K562 (cell line): ENCODE data around the gene SSR2. TPM values are rescaled to one million over a fixed set of nuclear protein-coding genes. Genes with fewer than 3 reads are reported as not detected.

Experiments used
- ATAC-seq: fragments of 200-7000 bp; cut with Tn5 transposase; 3 replicates; pipeline ENCODE4 v1.9.1; 2020; ENCODE audit warnings: moderate library complexity
- BruUV-seq: library from RNA; stranded (reverse); fragments of 400-500 nt; replicated peaks from 2 replicates; lab custom pipeline; 2021; lab: Mats Ljungman, UMichigan
- CTCF ChIA-PET: fragments of 300-600 bp; formaldehyde crosslinking; extraction: SDS; loops from one replicate; lab custom pipeline; 2021; ENCODE audit warnings: low intra/inter-chr PET ratio; lab: Yijun Ruan, JAX
- POLR2A ChIA-PET: fragments of 300-600, 350-650 bp; sonication (Branson Sonifier 250); formaldehyde crosslinking; extraction: SDS; loops from one replicate; lab custom pipeline; 2021; ENCODE audit warnings: antibody characterized with exemption, inconsistent platforms; lab: Yijun Ruan, JAX
- DNase-seq, 4 experiments: peaks; one replicate each; pipeline versions ENCODE4 v3.0.0 to v3.0.0-alpha.2; 2011 to 2018; ENCODE audit warnings: low spot score in 3 of 4, mixed read lengths in 3 of 4; ENCODE audit errors: extremely low read depth in 1 of 4
- FAIRE-seq: peaks from 2 replicates; lab custom pipeline; 2011; peaks lifted over from hg19 to GRCh38; lab: Jason Lieb, UNC
- H2AFZ ChIP-seq: 2 replicates; pipeline ENCODE4 v1.6.0; 2011; ENCODE audit warnings: low read depth, low read length, control low read depth, inconsistent platforms
- H3K27ac ChIP-seq: fragments of 200-600 bp; 3 replicates; pipeline ENCODE4 v1.8.0; 2011; ENCODE audit warnings: low read depth, mild to moderate bottlenecking, control low read depth, inconsistent platforms, low read length, moderate library complexity, mixed read lengths; ENCODE audit errors: extremely low read depth
- H3K27me3 ChIP-seq, 2 experiments: fragments of 300-600 bp in 1 of 2; 2 replicates in 1 of 2; 3 replicates in 1 of 2; pipeline versions ENCODE4 v1.6.0 to v1.8.0; 2011; ENCODE audit warnings: inconsistent platforms in 2 of 2, low read length in 2 of 2, mild to moderate bottlenecking in 1 of 2, mixed read lengths in 1 of 2, moderate library complexity in 1 of 2; ENCODE audit not compliant: control insufficient read depth in 2 of 2, insufficient read depth in 2 of 2
- H3K36me3 ChIP-seq: fragments of 300-600 bp; 3 replicates; pipeline ENCODE4 v1.8.0; 2011; ENCODE audit warnings: mild to moderate bottlenecking, low read length, inconsistent platforms; ENCODE audit not compliant: control insufficient read depth, insufficient read depth
- H3K4me1 ChIP-seq, 2 experiments: fragments of 200-600 bp in 1 of 2; replicated peaks in 1 of 2; 2 replicates in 1 of 2; 3 replicates in 1 of 2; pipeline versions ENCODE4 v1.5.1 to v1.8.0; 2011; ENCODE audit warnings: inconsistent platforms in 2 of 2, low read length in 2 of 2, mild to moderate bottlenecking in 1 of 2, mixed read lengths in 1 of 2, moderate library complexity in 1 of 2; ENCODE audit not compliant: control insufficient read depth in 2 of 2, insufficient read depth in 2 of 2
- H3K4me2 ChIP-seq: 2 replicates; pipeline ENCODE4 v1.6.1; 2011; ENCODE audit warnings: low read length, control low read depth, inconsistent platforms, mixed read lengths; ENCODE audit not compliant: insufficient read depth
- H3K4me3 ChIP-seq: fragments of 200-600 bp; sonication (generic), shearing (Covaris generic); 2 replicates; pipeline ENCODE4 v1.5.1; 2016; ENCODE audit warnings: control low read depth, inconsistent platforms
- H3K79me2 ChIP-seq: fragments of 200-600 bp; 3 replicates; pipeline ENCODE4 v1.8.0; 2011; ENCODE audit warnings: low read length, inconsistent platforms; ENCODE audit not compliant: control insufficient read depth, insufficient read depth
- H3K9ac ChIP-seq, 2 experiments: 2 replicates each; pipeline versions ENCODE4 v1.6.0 to v1.6.1; 2011; ENCODE audit warnings: low read depth in 2 of 2, low read length in 2 of 2, control low read depth in 1 of 2, inconsistent platforms in 1 of 2, mild to moderate bottlenecking in 1 of 2, mixed read lengths in 1 of 2; ENCODE audit not compliant: insufficient read depth in 1 of 2
- H3K9me1 ChIP-seq: one replicate; pipeline ENCODE4 v1.6.0; 2011; ENCODE audit warnings: inconsistent platforms, mild to moderate bottlenecking, low read length, moderate library complexity; ENCODE audit not compliant: control insufficient read depth, insufficient read depth
- H3K9me3 ChIP-seq: replicated peaks from 2 replicates; pipeline ENCODE4 v1.5.1; 2011; ENCODE audit warnings: low read depth, low read length, inconsistent platforms; ENCODE audit not compliant: control insufficient read depth, insufficient read depth
- H4K20me1 ChIP-seq: replicated peaks from 2 replicates; pipeline ENCODE4 v1.6.1; 2011; ENCODE audit warnings: low read length, inconsistent platforms, mixed read lengths; ENCODE audit not compliant: control insufficient read depth, insufficient read depth
- BRD4 ChIP-seq: fragments of 200-600 bp; sonication (generic); IDR thresholded peaks from 2 replicates; pipeline ENCODE4 v1.6.1; 2017; ENCODE audit warnings: inconsistent platforms
- CREB5 ChIP-seq: fragments of 250-450 bp; sonication (Bioruptor Pico); IDR thresholded peaks from 2 replicates; pipeline ENCODE4 v1.5.0; 2020; ENCODE audit warnings: mild to moderate bottlenecking
- DIDO1 ChIP-seq: fragments of 450-650 bp; IDR thresholded peaks from 2 replicates; pipeline ENCODE4 v1.6.1; 2016; ENCODE audit warnings: low read depth, missing biosample characterization, missing genetic modification characterization
- ELK3 ChIP-seq: fragments of 450-650 bp; formaldehyde crosslinking; IDR thresholded peaks from 2 replicates; pipeline ENCODE4 v1.4.0; 2020; ENCODE audit warnings: mild to moderate bottlenecking
- EP400 ChIP-seq: fragments of 450-650 bp; IDR thresholded peaks from 2 replicates; pipeline ENCODE4 v1.6.1; 2017; ENCODE audit warnings: antibody characterized with exemption, mild to moderate bottlenecking, moderate library complexity
- GTF2E2 ChIP-seq: fragments of 200-800 bp; sonication (Bioruptor generic); IDR thresholded peaks from 2 replicates; pipeline ENCODE4 v1.6.1; 2016; ENCODE audit warnings: missing genetic modification characterization, missing compliant biosample characterization
- GTF2F1 ChIP-seq: IDR thresholded peaks from 2 replicates; pipeline ENCODE4 v1.6.1; 2011; ENCODE audit warnings: low read depth, low read length, improper control_type of control experiment
- HDAC1 ChIP-seq, 2 experiments: fragments of 450-650 bp; IDR thresholded peaks; 2 replicates each; pipeline ENCODE4 v1.6.1; 2016 to 2017; ENCODE audit warnings: inconsistent platforms in 1 of 2, mild to moderate bottlenecking in 1 of 2, moderate library complexity in 1 of 2
- HDGF ChIP-seq: fragments of 450-650 bp; IDR thresholded peaks from 2 replicates; pipeline ENCODE4 v1.6.1; 2016
- HLTF ChIP-seq: fragments of 450-650 bp; IDR thresholded peaks from 2 replicates; pipeline ENCODE4 v1.6.1; 2016
- KDM1A ChIP-seq, 2 experiments: fragments of 450-650 bp; IDR thresholded peaks; 2 replicates each; pipeline ENCODE4 v1.6.1; 2016; ENCODE audit warnings: mild to moderate bottlenecking in 2 of 2
- KLF1 ChIP-seq: fragments of 450-650 bp; IDR thresholded peaks from 2 replicates; pipeline ENCODE4 v1.6.1; 2016; ENCODE audit warnings: missing genetic modification characterization, missing compliant biosample characterization
- MLLT1 ChIP-seq, 2 experiments: fragments of 450-650 bp; IDR thresholded peaks; 2 replicates each; pipeline ENCODE4 v1.6.1; 2016
- RAD51 ChIP-seq: fragments of 450-650 bp; IDR thresholded peaks from 2 replicates; pipeline ENCODE4 v1.7.1; 2016; ENCODE audit warnings: low read depth, mild to moderate bottlenecking, borderline replicate concordance
- RBM15 ChIP-seq: fragments of 200-400 bp; formaldehyde crosslinking; IDR thresholded peaks from 2 replicates; pipeline ENCODE4 v1.6.1; 2018; ENCODE audit warnings: mild to moderate bottlenecking, low read length, moderate library complexity; ENCODE audit not compliant: insufficient read depth
- RUNX1 ChIP-seq: sonication (generic); IDR thresholded peaks from 2 replicates; pipeline ENCODE4 v1.6.1; 2016; ENCODE audit warnings: antibody characterized with exemption, low read depth
- ZBTB8A ChIP-seq: fragments of 450-650 bp; IDR thresholded peaks from 2 replicates; pipeline ENCODE4 v1.6.1; 2018; ENCODE audit warnings: mild to moderate bottlenecking, moderate library complexity; ENCODE audit not compliant: partially characterized antibody
- ZFP36 ChIP-seq: fragments of 150-350 bp; IDR thresholded peaks from 2 replicates; pipeline ENCODE4 v1.6.1; 2018; ENCODE audit warnings: low read length, low read depth; ENCODE audit not compliant: partially characterized antibody
- ZFX ChIP-seq: sonication (generic); formaldehyde crosslinking; IDR thresholded peaks from 2 replicates; pipeline ENCODE4 v1.8.0; 2022; ENCODE audit warnings: mild to moderate bottlenecking, missing genetic modification reagents, moderate library complexity
- ZNF584 ChIP-seq: fragments of 200-800 bp; sonication (Bioruptor generic); IDR thresholded peaks from 2 replicates; pipeline ENCODE4 v1.6.1; 2016; ENCODE audit warnings: low read depth, mild to moderate bottlenecking, missing genetic modification characterization, missing compliant biosample characterization
- WGBS: fragments of 100-300 bp; shearing (Covaris generic); methylation state at CpG from one replicate; pipeline ENCODE4 v1.1.6; 2016; ENCODE audit warnings: low coverage, mixed read lengths; ENCODE audit not compliant: insufficient coverage; ENCODE audit errors: missing lambda C conversion rate; 5-methylcytosine and 5-hydroxymethylcytosine counted together
- in situ Hi-C: fragments of 300-500 bp; cut with MboI; formaldehyde crosslinking; loops from 4 replicates; pipeline ENCODE4 v1.15.0; 2018; ENCODE audit warnings: inconsistent platforms, mixed read lengths
- intact Hi-C: fragments of 100-400 bp; cut with micrococcal nuclease; formaldehyde crosslinking; loops from 2 replicates; pipeline ENCODE4 v1.14.2; 2022
- polyA plus RNA-seq, 8 experiments: library from polyadenylated mRNA; depleted of rRNA in 4 of 8; stranded (reverse) in 5 of 8; unstranded in 3 of 8; fragments of >200 nt; fragmentation: Nextera tagmentation in 2 of 8; fragmentation: Illumina TruSeq in 1 of 8; extraction: Ambion mirVana in 2 of 8; extraction: Trizol in 1 of 8; gene quantifications; 2 replicates each; pipeline versions ENCODE4 v1.2.1 to v1.2.3, GENCODE V29; 2011 to 2014; ENCODE audit warnings: inconsistent platforms in 1 of 8, missing spikeins in 1 of 8
- total RNA-seq, 7 experiments: library from RNA; depleted of rRNA in 6 of 7; stranded (reverse); fragments of >200 nt in 6 of 7; fragmentation: Illumina TruSeq in 2 of 7; extraction: Trizol in 2 of 7; gene quantifications; 2 replicates each; pipeline versions ENCODE4 v1.2.1 to v1.2.3, GENCODE V29; 2011 to 2021; ENCODE audit warnings: low replicate concordance in 1 of 7

The SSR2 gene
- total and polyA plus RNA-seq, 9 of the 15 experiments (the other 6 are each of a cell fraction or from before 2014, with no cell fraction given), result 161 to 411 (median 240) TPM

- Histone ChIP-seq H3K4me2 (peak overlapping the region; percentile 97), H3K9me3 (no peaks in the 10 kb centered on the region), H3K4me1 (peaks cover 54 to 72% of the 10 kb centered on the region in 2 experiments), H2AFZ (no peak overlapping the region), H3K9ac (peak overlapping the region; percentile 89 to 97), H3K9me1 (no peaks in the 10 kb centered on the region), H3K27me3 (no peaks in the 10 kb centered on the region), H4K20me1 (peaks cover 8% of the 10 kb centered on the region; the same call in 1 of the 2 replicates), H3K36me3 (peaks cover 29% of the 10 kb centered on the region; the same call in 2 of the 3 replicates), H3K79me2 (peaks cover 99% of the 10 kb centered on the region), H3K4me3 (peak overlapping the region; percentile 82), H3K27ac (peak overlapping the region; percentile 93)
- FAIRE-seq (no peak), DNase-seq (peak in 1 of 4 experiments; percentile 32), ATAC-seq (peak; percentile 0; the same call in 1 of the 3 replicates)
- BruUV-seq, result no TSS peak
- intact Hi-C loops, result no loop called here
- in situ Hi-C loops, result no loop called here
- POLR2A ChIA-PET, result interaction anchor here (0.6 to 8.5 kb wide), 12 partner anchors 10 to 234 kb away, joined by 3 to 50 read pairs (median 6); partner anchors contain the start of genes KHDC4 and SYT11
- CTCF ChIA-PET, result no interaction called here
- 0% methylated on average over 5 of the region's 5 CpGs for WGBS
- TF ChIP-seq ZNF584 (CRISPR knock-in tag) (no peak), RBM15 (no peak), RAD51 (no peak), GTF2F1 (no peak), RUNX1 (no peak), MLLT1 (IDR thresholded peaks at IDR 0.05) (0 out of 4 replicates have a peak, but pooled peaks of 1 of the 2 experiments have one; percentile 26), ZFP36 (no peak), EP400 (0 out of 2 replicates have a peak, but pooled peaks have one; percentile 5), KLF1 (no peak), HDAC1 (IDR thresholded peaks at IDR 0.05) (peak in 1 of 2 experiments; percentile 44; a peak in 2 of 4 replicates), CREB5 (CRISPR knock-in tag) (no peak), GTF2E2 (tag) (peak; percentile 86; the same call in 1 of the 2 replicates), ZFX (CRISPR knock-in tag) (peak; percentile 39; the same call in 1 of the 2 replicates), DIDO1 (tag) (no peak), BRD4 (peak; percentile 27; the same call in 1 of the 2 replicates), KDM1A (IDR thresholded peaks at IDR 0.05) (peak in 1 of 2 experiments; percentile 23; a peak in 2 of 4 replicates), HLTF (peak; percentile 54; the same call in 1 of the 2 replicates), HDGF (peak; percentile 62; the same call in 1 of the 2 replicates), ZBTB8A (no peak), ELK3 (CRISPR knock-in tag) (no peak)
These were observed 43.6 kb downstream of the SSR2 start for GRCh38 chr1:155976913-155977689.
